GM12873 (cell line): Measurements from ENCODE around the gene ARAP2.

Experiments
- TF ChIP-seq, protein P1 (sequence below): IDR thresholded peaks from 2 replicates; pipeline ENCODE4 v1.5.1; 2012; ENCODE audit warnings: low read depth, mild to moderate bottlenecking, moderate library complexity, low read length, control low read depth; ENCODE audit not compliant: insufficient read depth; ENCODE audit errors: missing control alignments

The ARAP2 gene

DNA sequence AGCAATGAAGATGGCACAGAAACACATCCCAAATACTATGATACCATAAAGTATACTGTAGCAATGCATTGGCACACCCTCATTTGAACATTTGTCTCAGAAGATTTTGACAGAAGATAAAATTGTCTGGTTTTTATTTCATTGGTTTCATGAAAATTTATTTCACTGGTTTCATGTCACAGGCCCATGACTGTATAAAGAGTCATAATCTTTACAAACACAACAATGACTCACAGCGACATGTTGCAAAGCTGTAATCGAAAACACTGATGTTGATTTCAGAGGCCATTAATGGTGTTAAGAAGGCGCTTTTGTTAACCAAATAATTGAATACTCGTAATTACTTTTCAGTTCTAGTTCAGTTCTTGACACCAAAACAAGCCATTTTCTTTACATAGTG lies 29.0 kb upstream of the ARAP2 start:
- TF ChIP-seq, protein P1, sequence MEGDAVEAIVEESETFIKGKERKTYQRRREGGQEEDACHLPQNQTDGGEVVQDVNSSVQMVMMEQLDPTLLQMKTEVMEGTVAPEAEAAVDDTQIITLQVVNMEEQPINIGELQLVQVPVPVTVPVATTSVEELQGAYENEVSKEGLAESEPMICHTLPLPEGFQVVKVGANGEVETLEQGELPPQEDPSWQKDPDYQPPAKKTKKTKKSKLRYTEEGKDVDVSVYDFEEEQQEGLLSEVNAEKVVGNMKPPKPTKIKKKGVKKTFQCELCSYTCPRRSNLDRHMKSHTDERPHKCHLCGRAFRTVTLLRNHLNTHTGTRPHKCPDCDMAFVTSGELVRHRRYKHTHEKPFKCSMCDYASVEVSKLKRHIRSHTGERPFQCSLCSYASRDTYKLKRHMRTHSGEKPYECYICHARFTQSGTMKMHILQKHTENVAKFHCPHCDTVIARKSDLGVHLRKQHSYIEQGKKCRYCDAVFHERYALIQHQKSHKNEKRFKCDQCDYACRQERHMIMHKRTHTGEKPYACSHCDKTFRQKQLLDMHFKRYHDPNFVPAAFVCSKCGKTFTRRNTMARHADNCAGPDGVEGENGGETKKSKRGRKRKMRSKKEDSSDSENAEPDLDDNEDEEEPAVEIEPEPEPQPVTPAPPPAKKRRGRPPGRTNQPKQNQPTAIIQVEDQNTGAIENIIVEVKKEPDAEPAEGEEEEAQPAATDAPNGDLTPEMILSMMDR, result no peak

DNA sequence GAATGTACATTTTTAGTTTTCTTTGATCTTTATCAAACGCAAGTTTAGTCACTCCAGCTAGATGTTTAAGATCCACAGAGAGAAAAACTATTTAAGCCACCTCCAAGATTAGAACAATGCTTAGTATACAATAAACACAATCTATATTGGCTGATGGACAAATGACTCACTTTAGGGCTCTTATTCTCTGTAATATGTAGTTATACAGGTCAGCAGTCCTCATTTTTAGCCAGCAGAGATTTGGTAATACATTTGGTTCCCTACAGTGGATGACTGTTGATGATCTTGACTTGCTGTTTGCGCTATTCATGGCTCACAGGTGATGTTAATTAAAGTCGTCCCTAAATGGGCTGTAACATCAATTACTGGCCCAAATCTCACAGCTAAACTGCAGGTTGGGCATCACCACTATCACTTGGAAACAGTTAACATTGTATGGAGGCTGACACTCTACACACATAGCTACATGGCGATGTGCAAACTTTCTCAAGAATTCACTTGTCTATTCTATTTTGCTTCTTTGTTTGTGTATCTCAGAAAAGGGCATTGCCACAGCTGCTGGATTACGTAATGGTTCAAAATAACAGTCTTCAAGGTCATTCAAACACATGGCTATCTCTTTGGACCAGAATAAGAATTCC lies 25.3 kb upstream of the ARAP2 start:
- TF ChIP-seq, protein P1, result no peak

DNA sequence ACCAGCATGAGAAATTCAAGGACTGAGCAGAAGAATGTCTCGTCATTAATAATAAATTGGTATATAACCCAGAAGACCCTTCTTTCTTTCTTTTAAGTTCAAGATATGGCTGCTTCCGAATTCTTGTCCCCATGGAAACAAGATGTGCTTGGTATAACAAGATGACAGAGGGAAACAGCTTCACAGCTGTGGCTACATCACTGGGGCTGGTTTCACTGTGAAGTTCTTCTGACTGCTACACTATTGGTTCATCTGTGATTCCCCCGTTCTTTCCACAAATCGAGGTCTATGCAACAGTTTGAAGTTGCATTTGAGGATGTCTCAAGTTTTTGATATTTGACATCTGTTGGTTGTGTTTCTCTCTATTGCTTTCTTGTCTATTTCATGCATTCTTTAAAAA lies 24.8 kb upstream of the ARAP2 start:
- TF ChIP-seq, protein P1, result no peak

DNA sequence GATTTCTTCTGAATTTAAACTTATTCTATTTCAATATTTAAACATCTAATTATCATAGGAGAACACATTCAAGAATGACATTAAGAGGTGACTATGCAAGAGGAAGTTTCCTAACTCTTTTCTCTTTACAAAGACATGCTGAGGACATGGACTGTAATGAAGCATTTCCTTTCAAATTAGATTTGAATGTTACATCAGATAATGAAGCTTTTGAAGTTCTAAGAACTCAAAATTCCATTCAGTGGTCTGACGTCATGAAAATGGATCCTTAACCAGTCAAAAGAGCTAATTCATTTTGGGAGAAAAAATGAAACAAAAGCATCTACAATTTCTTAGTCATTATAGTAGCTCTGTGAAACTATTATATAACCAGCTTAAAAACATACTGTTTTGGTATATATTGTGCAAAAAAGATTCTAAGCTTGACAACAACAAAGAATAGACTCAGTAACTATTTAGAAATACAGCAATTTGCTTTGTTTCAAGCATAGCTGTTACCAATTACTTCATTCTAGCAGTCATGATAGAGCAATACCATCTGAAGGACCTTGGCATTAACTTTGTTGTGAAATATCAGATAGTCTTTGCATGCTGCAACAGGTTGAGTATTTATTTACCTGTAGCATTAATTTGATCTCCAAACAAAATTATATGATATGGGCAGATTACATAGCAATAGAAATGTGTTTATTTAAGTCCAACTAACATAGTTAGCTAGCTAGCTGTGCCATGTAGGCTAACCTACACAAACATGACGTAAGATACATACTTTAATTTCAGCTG lies 23.4 kb upstream of the ARAP2 start:
- TF ChIP-seq, protein P1, result no peak

DNA sequence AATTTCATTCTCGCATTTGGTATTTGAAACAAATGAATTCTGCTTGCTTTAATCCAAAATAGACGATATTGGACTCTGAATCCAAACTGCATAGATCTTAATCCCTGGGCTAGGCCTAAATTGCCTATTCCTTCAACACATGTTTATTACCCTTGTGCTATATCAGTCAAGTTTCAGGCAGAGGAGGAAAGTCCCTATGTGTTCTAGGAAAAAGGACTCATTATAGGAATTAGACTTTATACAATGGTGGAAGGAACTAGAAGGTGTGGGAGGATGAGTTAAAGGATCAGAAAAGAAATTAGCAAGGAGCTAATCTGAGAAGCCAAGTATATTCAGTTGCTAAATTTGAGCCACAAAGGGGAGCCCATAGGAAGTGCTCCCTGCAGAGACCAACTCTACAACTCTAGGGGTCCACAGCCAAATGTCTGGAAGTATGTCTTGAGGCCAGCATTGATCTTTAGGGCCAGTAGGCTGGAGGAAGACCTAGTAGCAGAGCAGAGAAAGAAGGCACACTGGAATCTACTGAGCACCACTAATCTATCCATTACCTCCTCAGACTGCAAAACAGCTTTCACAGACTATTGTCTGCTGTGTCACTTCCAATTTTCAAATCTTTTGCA lies 20.0 kb upstream of the ARAP2 start:
- TF ChIP-seq, protein P1, result no peak

DNA sequence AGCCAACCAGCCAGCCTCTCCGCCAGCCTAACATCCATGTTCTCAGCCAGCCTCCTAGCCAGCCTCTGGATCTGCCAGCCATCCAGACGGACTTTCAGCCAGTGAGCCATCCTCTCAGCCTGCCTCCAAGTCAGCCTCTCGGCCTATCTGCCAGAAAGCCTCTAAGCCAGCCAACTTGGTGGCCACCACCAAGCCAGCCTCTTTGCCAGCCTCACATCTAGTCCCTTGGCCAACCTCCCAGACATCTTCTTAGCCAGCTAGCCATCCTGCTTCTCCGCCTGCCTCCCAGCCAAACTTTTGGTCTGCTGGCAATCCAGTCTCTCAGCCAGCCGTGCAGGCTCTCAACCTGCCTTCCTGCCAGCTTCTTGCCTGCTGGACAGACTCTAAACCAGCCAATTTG lies 16.4 kb upstream of the ARAP2 start:
- TF ChIP-seq, protein P1, result no peak

DNA sequence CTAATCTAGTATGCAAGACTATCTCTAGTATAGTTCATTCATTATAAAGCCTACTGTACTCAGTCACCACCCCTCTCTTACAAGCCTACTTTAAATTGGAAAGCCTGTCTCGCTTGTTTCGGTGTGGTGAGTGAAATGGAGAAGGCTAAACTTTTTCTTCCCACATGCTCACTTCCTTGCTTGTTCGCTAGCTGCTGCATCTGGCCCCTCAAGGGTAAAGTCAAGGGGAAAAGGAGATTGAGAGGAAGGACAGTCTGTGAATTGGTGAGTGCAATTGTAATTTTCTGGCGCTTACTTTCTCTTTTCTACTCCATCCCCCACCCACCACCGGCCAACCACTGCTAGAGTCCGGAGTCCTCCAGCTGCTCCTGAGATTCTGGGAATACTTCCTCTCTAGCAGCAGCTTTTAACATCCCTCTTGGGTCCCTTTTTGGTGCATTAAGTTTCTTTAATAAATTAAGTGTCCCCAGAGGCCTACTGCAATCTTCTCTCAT lies 12.1 kb upstream of the ARAP2 start:
- TF ChIP-seq, protein P1, result no peak
